ENCODE measurements around the gene FBRS.
"Not testable (repeated sequence)": the region's sequence is repeated elsewhere in the genome, so short reads cannot be mapped to it uniquely, and the experiment has no call there.

Gene FBRS

DNA sequence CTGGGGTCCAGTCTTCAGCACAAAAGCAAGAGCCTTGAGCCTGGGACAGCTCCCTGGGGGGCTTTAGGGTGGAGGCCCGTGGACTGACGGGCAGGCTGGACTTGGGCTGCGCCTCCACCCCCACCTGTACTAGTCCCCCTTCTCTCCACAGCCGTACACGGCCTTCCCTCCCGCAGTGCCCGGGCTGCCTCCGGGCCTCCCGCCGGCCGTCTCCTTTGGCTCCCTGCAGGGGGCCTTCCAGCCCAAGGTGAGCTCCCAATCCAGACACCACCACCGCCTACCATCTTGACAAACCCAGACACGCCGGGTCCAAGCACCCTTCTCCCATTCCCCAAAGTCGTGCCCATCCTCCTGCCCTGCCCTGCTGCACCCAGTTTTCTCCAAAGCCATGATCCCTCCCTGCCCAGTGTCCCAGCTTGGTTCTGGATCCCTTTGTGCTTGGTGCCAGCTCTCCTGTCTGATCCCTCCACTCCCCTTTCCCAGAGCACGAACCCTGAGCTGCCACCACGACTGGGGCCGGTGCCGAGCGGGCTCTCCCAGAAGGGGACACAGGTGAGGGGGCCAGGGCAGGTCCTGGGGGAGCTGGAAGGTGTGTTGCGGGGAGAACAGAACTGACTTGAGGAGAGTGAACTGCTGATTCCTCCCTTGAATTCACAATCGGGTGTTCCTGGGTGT lies 7.1 kb downstream of the FBRS start:
- DNase-seq: no peak

DNA sequence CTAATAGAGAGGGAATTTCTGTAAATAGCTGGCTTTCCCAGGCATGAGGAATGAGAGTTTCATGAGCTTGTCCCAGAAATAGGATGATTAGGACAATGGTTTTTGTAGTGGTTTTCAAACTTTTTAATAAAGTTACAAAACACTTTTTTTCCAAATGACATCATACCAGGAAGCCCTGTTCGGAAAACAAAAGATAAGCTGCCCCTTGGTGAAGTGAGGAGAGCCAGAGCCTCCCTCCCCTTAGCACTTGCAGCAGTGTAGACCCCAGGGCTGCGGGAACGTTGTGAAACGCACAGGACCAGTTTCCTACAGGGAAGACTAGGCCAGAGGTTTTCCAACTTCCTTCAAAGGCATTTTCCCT lies 7.6 kb downstream of the FBRS start:
- DNase-seq: no peak

DNA sequence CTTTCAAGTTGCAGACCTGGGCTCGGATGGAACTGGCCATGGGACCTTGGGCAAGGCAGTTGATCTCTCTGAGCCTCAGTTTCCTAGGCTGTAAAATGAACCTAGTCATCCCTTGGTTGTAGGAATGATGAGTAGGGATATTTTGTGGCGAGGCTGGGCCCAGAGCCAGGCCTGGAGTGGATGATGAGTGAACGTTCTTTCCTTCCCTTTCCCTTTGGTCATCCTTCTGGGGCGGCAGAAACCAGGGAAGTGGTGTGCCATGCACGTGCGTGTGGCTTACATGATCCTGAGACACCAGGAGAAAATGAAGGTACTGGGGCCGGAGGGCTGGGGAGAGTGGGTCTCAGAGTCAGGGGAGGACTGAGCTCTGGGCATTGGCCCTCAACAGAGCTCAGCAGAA lies 8.4 kb downstream of the FBRS start:
- DNase-seq: no peak

- DNase-seq: no peak
Observed at GRCh38 chr16:30667361-30667905, 9.2 kb downstream of the FBRS start.

DNA sequence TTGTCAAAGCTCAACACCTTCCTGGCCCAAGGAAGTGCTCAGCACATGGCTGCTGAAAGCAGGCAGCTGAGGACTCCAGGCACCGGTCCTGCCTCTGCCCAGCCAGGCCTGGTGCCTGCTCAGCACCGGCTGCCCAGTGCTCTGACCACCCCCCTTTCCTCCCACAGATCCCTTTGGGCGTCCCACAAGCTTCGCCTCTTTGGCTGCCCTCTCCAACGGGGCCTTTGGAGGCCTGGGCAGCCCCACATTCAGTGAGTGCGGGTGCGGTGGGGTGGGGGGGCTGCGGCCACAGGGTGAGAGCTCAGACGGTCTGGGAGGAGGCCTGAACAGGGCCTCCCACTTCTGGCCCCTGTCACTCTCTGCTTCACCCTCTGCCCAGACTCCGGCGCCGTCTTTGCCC lies 10.2 kb downstream of the FBRS start:
- DNase-seq: no peak

- DNase-seq: no peak
Observed at GRCh38 chr16:30669026-30669902, 11.0 kb downstream of the FBRS start.

DNA sequence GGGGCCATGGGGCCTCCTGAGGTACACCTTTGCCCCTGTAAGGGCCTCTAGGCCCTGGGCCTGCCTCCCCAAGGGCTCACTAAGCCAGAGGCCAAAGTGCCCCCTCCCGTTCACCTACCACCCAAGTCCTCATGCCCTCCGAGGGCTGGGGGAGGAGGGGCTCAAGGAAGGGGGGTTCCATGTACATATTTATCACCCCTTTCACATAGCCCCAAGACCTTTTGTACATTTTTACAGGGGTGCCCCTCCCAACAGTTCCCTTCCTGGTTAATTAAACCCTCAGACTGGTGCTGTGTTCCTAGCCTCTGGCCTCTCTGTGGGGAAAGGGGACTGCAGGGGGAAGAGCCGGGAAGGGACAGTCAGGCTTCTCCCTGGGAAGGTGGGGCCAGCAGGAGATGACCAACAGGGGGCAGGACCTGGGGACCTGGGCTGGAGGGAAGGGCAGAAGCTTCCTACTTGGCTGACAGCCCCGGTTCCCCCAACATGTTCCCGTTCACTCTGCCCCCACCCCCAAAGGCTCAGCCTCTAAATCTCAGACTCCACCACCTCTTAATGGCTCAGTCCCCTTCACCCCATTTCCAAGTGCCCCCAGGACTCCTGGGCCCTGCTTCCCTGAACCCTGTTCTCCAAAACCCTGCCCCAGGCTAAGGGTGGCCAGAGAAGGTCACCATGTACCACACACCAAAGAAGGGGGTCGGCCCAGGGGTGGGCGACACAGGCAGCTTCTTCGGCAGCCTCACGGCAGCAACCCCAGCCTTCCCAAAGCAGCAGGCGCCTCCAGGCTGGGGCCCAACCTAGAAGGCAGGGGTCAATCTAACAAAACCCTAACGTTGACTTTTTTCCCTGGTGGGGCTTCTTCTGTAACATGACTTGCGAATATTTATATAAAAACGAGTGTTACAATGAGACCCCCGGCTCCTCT lies 11.9 kb downstream of the FBRS start:
- DNase-seq: no peak

DNA sequence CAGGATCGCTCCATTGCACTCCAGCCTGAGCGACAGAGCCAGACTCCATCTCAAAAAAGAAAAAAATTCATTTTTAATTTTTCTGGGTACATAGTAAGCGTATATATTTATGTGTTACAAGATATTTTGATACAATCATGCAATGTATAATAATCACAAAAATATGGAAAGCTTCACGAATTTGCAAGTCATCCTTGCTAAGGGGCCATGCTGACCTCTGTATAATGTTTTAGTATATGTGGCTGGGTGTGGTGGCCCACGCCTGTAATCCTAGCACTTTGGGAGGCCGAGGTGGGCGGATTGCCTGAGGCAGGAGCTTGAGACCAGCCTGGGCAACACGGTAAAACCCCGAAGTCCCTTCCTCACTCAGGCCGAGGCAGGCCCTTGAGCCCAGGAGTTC lies 16.9 kb downstream of the FBRS start:
- DNase-seq: no peak

DNA sequence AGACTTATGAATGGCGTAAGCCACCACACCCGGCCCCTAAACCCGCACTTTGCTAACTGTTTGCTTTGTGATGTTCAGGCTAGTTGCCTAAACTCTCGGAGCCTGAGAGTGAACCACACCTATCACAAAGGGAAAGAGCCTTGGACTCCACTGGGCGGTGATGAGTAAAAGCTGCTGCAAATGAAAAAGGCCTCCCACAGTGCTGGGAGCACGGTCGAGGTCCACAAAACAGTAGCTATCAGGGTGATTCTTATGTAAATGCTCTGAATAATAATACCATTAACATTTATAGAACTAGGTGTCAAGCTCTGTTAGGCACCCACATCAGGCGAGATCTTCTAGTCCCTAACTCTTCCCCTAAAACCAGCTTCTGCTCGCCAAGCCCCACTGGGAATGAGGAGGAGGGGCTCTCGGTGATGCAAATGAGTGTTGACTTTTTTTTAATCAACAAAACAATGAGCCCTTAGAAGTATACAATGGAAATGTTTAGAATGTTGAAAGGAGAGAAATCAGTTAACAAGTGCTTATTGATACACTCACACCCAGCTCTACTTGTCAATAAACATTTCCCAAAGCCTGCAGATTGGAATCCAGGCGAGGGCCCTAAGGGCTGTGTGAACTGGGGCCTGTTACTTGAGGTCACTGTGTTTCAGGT lies 19.8 kb downstream of the FBRS start:
- DNase-seq: no peak

DNA sequence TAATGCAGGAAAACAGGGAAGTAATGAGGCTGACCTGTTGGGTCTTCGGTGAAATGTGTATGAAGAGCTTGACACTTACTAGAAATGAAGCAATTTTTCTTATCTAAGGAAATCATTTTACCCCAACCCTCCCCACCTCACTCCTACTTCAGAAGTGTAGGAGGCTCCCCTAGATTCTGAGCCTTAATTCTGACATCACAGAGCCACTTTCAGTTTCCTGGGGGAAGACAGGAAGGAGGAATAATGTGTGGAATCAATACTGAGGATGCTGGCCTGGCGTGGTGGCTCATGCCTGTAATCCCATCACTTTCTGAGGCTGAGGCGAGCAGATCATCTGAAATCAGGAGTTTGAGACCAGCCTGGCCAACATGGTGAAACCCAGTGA lies 20.3 kb downstream of the FBRS start:
- no peak for DNase-seq

- no peak for DNase-seq
Observed at GRCh38 chr16:30680326-30680725, 22.1 kb downstream of the FBRS start.

DNA sequence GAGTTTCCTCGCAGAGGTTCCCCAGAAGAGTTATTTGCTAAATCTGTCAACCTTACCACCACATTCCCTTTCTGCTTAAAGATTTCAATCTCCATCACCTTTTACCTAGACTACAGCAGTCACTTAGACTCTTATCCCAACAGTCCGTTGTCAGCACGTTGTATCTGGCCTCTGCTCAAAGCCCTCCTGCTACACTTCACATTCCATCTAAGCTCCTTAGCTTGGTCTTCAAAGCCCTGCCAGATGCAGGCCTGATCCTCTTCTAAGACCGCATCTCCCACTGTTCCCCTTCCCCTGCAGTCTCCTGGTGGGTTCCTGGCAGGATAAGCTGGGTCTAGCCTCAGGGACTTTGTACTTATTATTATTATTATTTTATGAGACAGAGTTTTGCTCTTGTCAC lies 30.5 kb downstream of the FBRS start:
- no peak for DNase-seq

- DNase-seq: no peak
Observed at GRCh38 chr16:30691907-30692306, 33.7 kb downstream of the FBRS start.

- no peak for DNase-seq
Observed at GRCh38 chr16:30692396-30693064, 34.3 kb downstream of the FBRS start.

GRCh38 chr16:30694926-30695693 lies 36.9 kb downstream of the FBRS start:
- DNase-seq: no peak

DNA sequence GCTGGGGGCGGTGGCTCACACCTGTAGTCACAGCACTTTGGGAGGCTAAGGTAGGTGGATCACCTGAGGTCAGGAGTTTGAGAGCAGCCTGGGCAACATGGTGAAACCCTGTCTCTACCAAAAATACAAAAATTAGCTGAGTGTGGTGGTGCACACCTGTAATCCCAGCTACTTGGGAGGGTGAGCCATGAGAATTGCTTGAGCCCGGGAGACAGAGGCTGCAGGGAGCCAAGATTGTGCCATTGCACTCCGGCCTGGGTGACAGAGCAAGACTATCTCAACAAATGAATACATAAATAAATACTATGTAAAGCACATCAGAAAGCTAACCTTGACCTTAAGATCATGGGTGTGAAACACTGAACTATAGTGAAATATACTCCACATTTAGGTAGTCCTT lies 38.4 kb downstream of the FBRS start:
- not testable (repeated sequence) for DNase-seq

- no peak for DNase-seq
Observed at GRCh38 chr16:30697264-30698138, 39.3 kb downstream of the FBRS start.

GRCh38 chr16:30698139-30698815 lies 40.0 kb downstream of the FBRS start:
- peak; percentile 98 for DNase-seq

All from fibroblast of skin of abdomen (primary cell).